ENCODE results near the gene AAK1. TPM values are rescaled to one million over a fixed set of nuclear protein-coding genes. Genes with fewer than 3 reads are reported as not detected.
A peak's percentile ranks its signal among the peaks of the same experiment; 100 is the strongest.

Gene AAK1
- total and polyA plus RNA-seq, 10 of the 15 experiments (the other 5 are each of a cell fraction or from before 2014, with no cell fraction given), result 2.9 to 41.4 (median 17.5) TPM

GRCh38 chr2:69438580-69438979 lies 205.0 kb downstream of the AAK1 start:
- H3K9ac ChIP-seq (ENCODE audit: control insufficient read depth, insufficient read depth, low read length), result no peak overlapping the region
- no peaks in the 10 kb centered on the region for H3K9me3 ChIP-seq (replicated peaks; ENCODE audit: control insufficient read depth, insufficient read depth, low read length)
- no peak overlapping the region for H3K4me2 ChIP-seq (ENCODE audit: control insufficient read depth, insufficient read depth)
- DNase-seq (ENCODE audit: low read depth, low spot score) (no peak), ATAC-seq (no peak), FAIRE-seq (no peak)
- TF ChIP-seq ZSCAN29 (IDR thresholded peaks at IDR 0.05) (no peak), MEF2A (IDR thresholded peaks at IDR 0.05; ENCODE audit: insufficient read depth, low read depth, low read length) (no peak), RELA (IDR thresholded peaks at IDR 0.05; ENCODE audit: borderline replicate concordance, partially characterized antibody) (no peak)
- WGBS (ENCODE audit: insufficient coverage, insufficient replicate concordance, low lambda C conversion rate, missing lambda C conversion rate), result 100% methylated on average over 5 of the region's 6 CpGs
- H2AFZ ChIP-seq (ENCODE audit: control insufficient read depth, low read depth, low read length), result no peak overlapping the region
- H3K4me3 ChIP-seq, result no peak overlapping the region
- H3K4me1 ChIP-seq (ENCODE audit: control insufficient read depth, insufficient read depth, low read length), result peaks cover 9% of the 10 kb centered on the region; the same call in 1 of the 2 replicates
- no peak overlapping the region for H3K27ac ChIP-seq (ENCODE audit: control insufficient read depth, insufficient read depth)
- POLR2A ChIA-PET, result interaction anchor here (1.8 kb wide), 1 partner anchor 50 kb away, joined by 5 read pairs; no protein-coding TSS in a partner anchor
- BruUV-seq (replicated peaks), result no TSS peak
- intact Hi-C loops (cut with micrococcal nuclease; ENCODE audit: unreplicated experiment), result loop anchor here (5.0 kb wide), 1 partner anchor 109 kb away; no protein-coding TSS in a partner anchor
- H3K79me2 ChIP-seq (ENCODE audit: control insufficient read depth, insufficient read depth, low read length), result peaks cover 10% of the 10 kb centered on the region
- H3K27me3 ChIP-seq (replicated peaks in 1 of 2; ENCODE audit: control insufficient read depth in 2 of 2, insufficient read depth in 2 of 2, low read length in 1 of 2), result no peaks in the 10 kb centered on the region
- no peaks in the 10 kb centered on the region for H3K36me3 ChIP-seq (ENCODE audit: control insufficient read depth in 2 of 2, insufficient read depth in 2 of 2, low read length in 1 of 2)
- in situ Hi-C loops (cut with MboI), result no loop called here
- SMC1A ChIA-PET (ENCODE audit: uncharacterized antibody, unreplicated experiment), result interaction anchor here (2.0 kb wide), 1 partner anchor 48 kb away, joined by 9 read pairs; no protein-coding TSS in a partner anchor
- no peaks in the 10 kb centered on the region for H4K20me1 ChIP-seq (ENCODE audit: control insufficient read depth, insufficient read depth)
- RAD21 ChIA-PET (ENCODE audit: unreplicated experiment), result interaction anchor here (0.7 to 2.0 kb wide), 2 partner anchors 15 to 62 kb away, joined by 4 to 6 read pairs; no protein-coding TSS in a partner anchor
- CTCF ChIA-PET, result interaction anchor here (0.8 to 3.5 kb wide), 4 partner anchors 15 to 127 kb away, joined by 3 to 23 read pairs (median 18); partner anchors contain the start of gene GFPT1

GRCh38 chr2:69437751-69438154 lies 205.8 kb downstream of the AAK1 start:
- CTCF ChIA-PET, result interaction anchor here (0.6 to 4.1 kb wide), 21 partner anchors 13 to 286 kb away, joined by 3 to 24 read pairs (median 4); partner anchors contain the start of gene GFPT1
- SMC1A ChIA-PET (ENCODE audit: uncharacterized antibody, unreplicated experiment), result interaction anchor here (0.9 to 2.7 kb wide), 17 partner anchors 9 to 332 kb away, joined by 3 to 15 read pairs (median 4); no protein-coding TSS in a partner anchor
- POLR2A ChIA-PET, result interaction anchor here (0.5 to 3.5 kb wide), 11 partner anchors 9 to 208 kb away, joined by 3 to 16 read pairs (median 5); partner anchors contain the start of genes AAK1 and GFPT1
- FAIRE-seq (no peak), ATAC-seq (no peak; the same call in 2 of the 3 replicates), DNase-seq (ENCODE audit: low read depth, low spot score) (no peak)
- Histone ChIP-seq H2AFZ (ENCODE audit: control insufficient read depth, low read depth, low read length) (peak overlapping the region; percentile 92), H3K36me3 (ENCODE audit: control insufficient read depth in 2 of 2, insufficient read depth in 2 of 2, low read length in 1 of 2) (no peaks in the 10 kb centered on the region), H3K79me2 (ENCODE audit: control insufficient read depth, insufficient read depth, low read length) (peaks cover 10% of the 10 kb centered on the region), H3K27ac (ENCODE audit: control insufficient read depth, insufficient read depth) (peak overlapping the region; percentile 89), H4K20me1 (ENCODE audit: control insufficient read depth, insufficient read depth) (no peaks in the 10 kb centered on the region), H3K4me3 (peak overlapping the region; percentile 76), H3K4me2 (ENCODE audit: control insufficient read depth, insufficient read depth) (peak overlapping the region; percentile 77), H3K27me3 (replicated peaks in 1 of 2; ENCODE audit: control insufficient read depth in 2 of 2, insufficient read depth in 2 of 2, low read length in 1 of 2) (no peaks in the 10 kb centered on the region), H3K9me3 (replicated peaks; ENCODE audit: control insufficient read depth, insufficient read depth, low read length) (no peaks in the 10 kb centered on the region), H3K9ac (ENCODE audit: control insufficient read depth, insufficient read depth, low read length) (peak overlapping the region; percentile 85), H3K4me1 (ENCODE audit: control insufficient read depth, insufficient read depth, low read length) (peaks cover 9% of the 10 kb centered on the region; the same call in 1 of the 2 replicates)
- intact Hi-C loops (cut with micrococcal nuclease; ENCODE audit: unreplicated experiment) (loop anchor here (2.0 to 5.0 kb wide), 4 partner anchors 51 to 277 kb away; partner anchors contain the start of gene GFPT1), in situ Hi-C loops (cut with MboI) (no loop called here)
- WGBS (ENCODE audit: insufficient coverage, insufficient replicate concordance, low lambda C conversion rate, missing lambda C conversion rate), result 71% methylated on average over 7 of the region's 7 CpGs
- RAD21 ChIA-PET (ENCODE audit: unreplicated experiment), result interaction anchor here (0.7 to 3.7 kb wide), 15 partner anchors 16 to 362 kb away, joined by 3 to 27 read pairs (median 5); no protein-coding TSS in a partner anchor
- TSS peak; percentile 97 for BruUV-seq (replicated peaks)
- peak; percentile 1 for TF ChIP-seq MEF2B (IDR thresholded peaks at IDR 0.05; ENCODE audit: partially characterized antibody, poor library complexity, severe bottlenecking)
- TF ChIP-seq WRNIP1 (IDR thresholded peaks at IDR 0.05; ENCODE audit: borderline replicate concordance, low read depth, low read length), result 0 out of 2 replicates have a peak, but pooled peaks have one; percentile 21
- TF ChIP-seq BHLHE40 (IDR thresholded peaks at IDR 0.05; ENCODE audit: borderline replicate concordance in 1 of 2, low read depth in 2 of 2, low read length in 1 of 2), result 0 out of 4 replicates have a peak, but pooled peaks of 1 of the 2 experiments have one; percentile 0
- peak; percentile 2 for TF ChIP-seq BCL3 (IDR thresholded peaks at IDR 0.05; ENCODE audit: borderline replicate concordance, insufficient read depth, low read depth, low read length, poor library complexity, severe bottlenecking)
- TF ChIP-seq YY1 (IDR thresholded peaks at IDR 0.05; ENCODE audit: low read depth, low read length), result no peak
- TF ChIP-seq NFYB (IDR thresholded peaks at IDR 0.05; ENCODE audit: insufficient read depth, low read depth, low read length), result no peak
- TF ChIP-seq IRF4 (IDR thresholded peaks at IDR 0.05; ENCODE audit: low read depth, low read length), result 0 out of 2 replicates have a peak, but pooled peaks have one; percentile 4
- TF ChIP-seq RELB (IDR thresholded peaks at IDR 0.05; ENCODE audit: low read depth), result 0 out of 2 replicates have a peak, but pooled peaks have one; percentile 34

Data from GM12878 (cell line).